ENCODE measurements around the gene ZFHX2.

Gene ZFHX2

GRCh38 chr14:23572524-23572828, 20.9 kb upstream of the ZFHX2 start:
- no peak for DNase-seq

GRCh38 chr14:23571701-23572523, 20.3 kb upstream of the ZFHX2 start:
- no peak for DNase-seq

GRCh38 chr14:23570806-23571483, 19.4 kb upstream of the ZFHX2 start:
- no peak for DNase-seq

GRCh38 chr14:23569443-23570151, 18.0 kb upstream of the ZFHX2 start:
- no peak for DNase-seq

GRCh38 chr14:23568600-23569331, 17.2 kb upstream of the ZFHX2 start:
- DNase-seq: no peak

GRCh38 chr14:23568021-23568599, 16.5 kb upstream of the ZFHX2 start:
- DNase-seq: no peak

- DNase-seq: peak; percentile 53
Observed at GRCh38 chr14:23567186-23568020, 15.8 kb upstream of the ZFHX2 start, which contains the start of gene AP1G2. AP1G2 (minus strand) TSS chr14:23567791; CDS start chr14:23567314, 477 bp downstream.

- DNase-seq: no peak
Observed at GRCh38 chr14:23566778-23567185, 15.2 kb upstream of the ZFHX2 start.

- no peak for DNase-seq
Observed at GRCh38 chr14:23566112-23566777, 14.7 kb upstream of the ZFHX2 start.

- DNase-seq: no peak
Observed at GRCh38 chr14:23565626-23566025, 14.1 kb upstream of the ZFHX2 start.

- no peak for DNase-seq
Observed at GRCh38 chr14:23564876-23565275, 13.3 kb upstream of the ZFHX2 start.

- DNase-seq: no peak
Observed at GRCh38 chr14:23564181-23564812, 12.7 kb upstream of the ZFHX2 start.

- no peak for DNase-seq
Observed at GRCh38 chr14:23563473-23564180, 12.1 kb upstream of the ZFHX2 start.

GRCh38 chr14:23562822-23563472, 11.4 kb upstream of the ZFHX2 start:
- DNase-seq: peak; percentile 19

- DNase-seq: no peak
Observed at GRCh38 chr14:23561873-23562821, 10.6 kb upstream of the ZFHX2 start.

GRCh38 chr14:23561259-23561658, 9.7 kb upstream of the ZFHX2 start:
- DNase-seq: no peak

GRCh38 chr14:23559926-23560520, 8.5 kb upstream of the ZFHX2 start:
- DNase-seq: no peak
